ENCODE data around the gene KCNH2. TPM values are rescaled to one million over a fixed set of nuclear protein-coding genes. Genes with fewer than 3 reads are reported as not detected.
"Not testable (repeated sequence)": the region's sequence is repeated elsewhere in the genome, so short reads cannot be mapped to it uniquely, and the experiment has no call there.

KCNH2 gene
- total RNA-seq, result 1.2 and 2.3 TPM in 2 replicates

GRCh38 chr7:150978126-150978789, at the start of gene KCNH2:
TSS of gene KCNH2 (minus strand) at chr7:150978321. CDS start at chr7:150977913, 408 bp downstream.
- DNase-seq (ENCODE audit: low read depth), result no peak

DNA sequence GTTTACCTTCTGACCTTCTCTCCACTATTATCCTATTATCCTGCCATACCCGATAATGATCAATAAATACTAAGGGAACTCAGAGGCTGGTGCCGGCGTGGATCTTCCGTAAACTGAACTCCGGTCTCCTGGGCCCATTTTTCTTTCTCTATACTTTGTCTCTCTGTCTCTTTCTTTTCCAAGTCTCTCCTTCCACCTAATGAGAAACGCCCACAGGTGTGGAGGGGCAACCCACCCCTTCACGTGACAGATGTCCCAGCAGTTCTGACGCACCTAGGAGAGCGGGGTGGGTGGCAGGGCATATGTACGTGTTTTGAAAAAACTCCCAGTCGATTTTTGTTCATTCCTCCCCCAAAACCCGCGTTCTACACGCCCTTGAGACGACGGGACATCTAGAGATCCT, 49.6 kb upstream of the KCNH2 start:
- DNase-seq (ENCODE audit: low read depth), result not testable (repeated sequence)

DNA sequence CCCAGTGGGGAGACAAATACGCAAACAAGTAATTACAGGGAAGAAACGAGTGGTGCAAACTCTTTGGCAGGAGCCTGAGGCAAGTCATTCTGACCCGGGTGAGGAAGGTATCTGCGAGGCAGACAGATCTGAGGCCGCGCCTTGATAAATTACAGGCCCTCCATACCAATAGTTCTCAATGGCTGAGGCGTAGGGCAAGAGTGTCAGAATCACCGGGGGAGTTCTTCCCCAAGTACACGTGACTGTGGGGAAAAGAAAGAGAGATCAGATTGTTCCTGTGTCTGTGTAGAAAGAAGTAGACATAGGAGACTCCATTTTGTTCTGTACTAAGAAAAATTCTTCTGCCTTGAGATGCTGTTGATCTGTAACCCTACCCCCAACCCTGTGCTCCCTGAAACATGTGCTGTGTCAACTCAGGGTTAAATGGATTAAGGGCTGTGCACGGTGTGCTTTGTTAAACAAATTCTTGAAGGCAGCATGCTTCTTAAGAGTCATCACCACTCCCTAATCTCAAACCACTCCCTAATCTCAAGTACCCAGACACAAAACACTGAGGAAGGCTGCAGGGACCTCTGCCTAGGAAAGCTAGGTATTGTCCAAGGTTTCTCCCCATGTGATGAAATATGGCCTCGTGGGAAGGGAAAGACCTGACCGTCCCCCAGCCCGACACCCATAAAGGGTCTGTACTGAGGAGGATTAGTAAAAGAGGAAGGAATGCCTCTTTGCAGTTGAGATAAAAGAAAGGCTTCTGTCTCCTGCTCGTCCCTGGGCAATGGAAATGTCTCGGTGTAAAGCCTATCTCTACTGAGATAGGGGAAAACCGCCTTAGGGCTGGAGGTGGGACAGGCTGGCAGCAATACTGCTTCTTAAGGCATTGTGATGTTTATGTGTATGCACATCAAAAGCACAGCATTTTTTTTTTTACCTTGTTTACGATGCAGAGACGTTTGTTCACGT, 48.9 kb upstream of the KCNH2 start:
- not testable (repeated sequence) for DNase-seq (ENCODE audit: low read depth)

DNA sequence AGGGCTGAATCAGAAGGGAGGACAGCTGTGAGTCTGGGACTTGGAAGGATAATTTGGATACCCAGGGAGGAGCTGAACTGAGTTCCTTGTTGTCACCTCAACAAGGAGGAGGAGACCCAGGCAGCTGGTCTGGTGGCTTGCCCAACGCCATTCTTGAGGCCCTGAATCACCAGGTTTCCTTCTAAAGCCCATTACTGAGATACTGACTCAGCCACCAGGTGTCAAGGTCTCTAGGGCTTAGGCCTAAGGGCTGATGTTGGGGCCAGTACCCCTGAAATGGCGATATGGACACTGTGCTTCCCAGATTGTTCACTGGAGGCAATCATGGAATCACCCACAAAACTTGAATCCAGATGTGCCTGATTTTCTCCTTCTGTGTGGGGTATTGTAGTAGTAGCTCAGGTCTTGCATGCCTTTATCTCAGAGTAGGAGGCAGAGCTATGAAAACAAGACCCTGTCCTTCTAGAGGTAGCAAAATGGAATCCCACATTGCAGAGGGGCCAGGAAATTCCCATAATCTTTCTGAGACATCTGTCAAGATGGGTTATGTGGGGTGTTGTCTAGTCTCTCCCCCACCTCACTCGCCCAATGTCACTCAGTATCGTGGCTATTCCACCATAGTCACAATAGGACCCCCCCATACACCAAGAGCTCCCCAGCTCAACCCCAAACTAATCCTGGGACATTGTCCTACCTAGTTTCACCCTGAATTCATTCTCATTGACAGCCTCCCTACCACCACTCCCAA, 48.0 kb upstream of the KCNH2 start:
- DNase-seq (ENCODE audit: low read depth), result peak; percentile 41

DNA sequence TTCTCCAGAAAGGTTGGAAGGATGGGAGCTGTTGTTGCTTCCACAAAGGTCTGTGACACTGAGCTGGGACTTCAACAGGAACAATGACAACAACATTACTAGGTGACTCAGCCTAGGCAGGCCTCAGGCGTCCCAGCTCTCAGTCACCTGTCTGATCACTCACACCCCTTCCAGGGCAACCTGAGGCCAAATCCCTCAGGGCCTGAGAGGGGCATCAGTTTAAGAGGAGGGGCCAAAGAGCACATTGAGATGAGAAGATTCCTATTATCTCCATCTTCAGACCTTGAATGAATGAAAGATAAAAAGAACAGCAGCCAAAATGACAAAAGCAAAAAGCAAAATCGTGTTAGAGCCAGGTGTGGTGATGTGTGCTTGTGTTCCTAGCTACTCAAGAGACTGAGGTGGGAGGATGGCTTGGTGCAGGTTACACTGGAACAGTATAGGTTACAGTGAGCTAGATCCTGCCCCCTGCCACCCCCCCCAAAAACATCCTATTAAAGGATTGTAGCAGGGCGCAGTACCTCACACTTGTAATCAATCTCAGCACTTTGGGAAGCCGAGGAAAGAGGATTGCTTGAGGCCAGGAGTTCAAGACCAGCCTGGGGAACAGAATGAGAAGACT, 46.4 kb upstream of the KCNH2 start, which contains the start of gene ATG9B:
Gene ATG9B, minus strand, starts transcription at position 60 of the 622 bp plus-strand sequence. CDS start 71 bp downstream, outside the sequence.
- DNase-seq (ENCODE audit: low read depth), result peak; percentile 27

GRCh38 chr7:151023232-151023631, 45.1 kb upstream of the KCNH2 start:
- no peak for DNase-seq (ENCODE audit: low read depth)

DNA sequence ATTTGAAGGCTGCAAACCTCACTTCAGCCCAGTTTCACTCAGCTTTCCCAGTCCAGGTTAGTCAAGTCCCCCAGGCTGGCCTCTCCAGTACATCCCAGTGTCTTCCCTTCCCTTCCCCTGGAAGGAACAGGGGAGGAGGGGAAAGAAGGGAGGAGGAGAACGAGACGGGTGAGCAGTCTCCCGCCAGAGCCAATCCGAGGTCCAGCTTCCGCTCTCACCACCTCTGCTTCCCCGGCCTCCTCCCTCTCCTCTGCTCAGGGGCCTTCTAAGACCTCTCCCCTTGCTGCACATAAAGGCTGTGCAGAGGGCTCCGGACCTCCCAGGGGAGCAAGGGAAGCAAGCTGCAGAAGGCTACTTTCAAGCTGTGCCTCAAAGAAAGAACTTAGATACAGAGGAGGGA, 42.1 kb upstream of the KCNH2 start:
- no peak for DNase-seq (ENCODE audit: low read depth)

DNA sequence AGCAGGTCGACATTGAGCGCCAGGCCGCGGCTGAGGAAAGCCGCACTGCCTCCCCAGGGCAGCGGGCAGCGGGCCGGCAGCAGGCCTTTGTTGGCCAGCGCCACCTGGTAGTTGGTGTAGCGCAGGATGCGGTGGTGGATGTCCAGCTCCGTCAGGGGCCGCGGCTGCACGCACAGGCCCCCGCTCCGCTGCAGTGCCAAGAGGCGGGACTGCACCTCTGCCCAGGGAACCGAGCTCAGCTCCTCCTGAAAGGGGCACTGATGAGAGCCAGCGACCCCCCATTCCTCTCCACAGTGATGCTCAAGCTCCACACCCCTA, 41.0 kb upstream of the KCNH2 start:
- DNase-seq (ENCODE audit: low read depth), result no peak

DNA sequence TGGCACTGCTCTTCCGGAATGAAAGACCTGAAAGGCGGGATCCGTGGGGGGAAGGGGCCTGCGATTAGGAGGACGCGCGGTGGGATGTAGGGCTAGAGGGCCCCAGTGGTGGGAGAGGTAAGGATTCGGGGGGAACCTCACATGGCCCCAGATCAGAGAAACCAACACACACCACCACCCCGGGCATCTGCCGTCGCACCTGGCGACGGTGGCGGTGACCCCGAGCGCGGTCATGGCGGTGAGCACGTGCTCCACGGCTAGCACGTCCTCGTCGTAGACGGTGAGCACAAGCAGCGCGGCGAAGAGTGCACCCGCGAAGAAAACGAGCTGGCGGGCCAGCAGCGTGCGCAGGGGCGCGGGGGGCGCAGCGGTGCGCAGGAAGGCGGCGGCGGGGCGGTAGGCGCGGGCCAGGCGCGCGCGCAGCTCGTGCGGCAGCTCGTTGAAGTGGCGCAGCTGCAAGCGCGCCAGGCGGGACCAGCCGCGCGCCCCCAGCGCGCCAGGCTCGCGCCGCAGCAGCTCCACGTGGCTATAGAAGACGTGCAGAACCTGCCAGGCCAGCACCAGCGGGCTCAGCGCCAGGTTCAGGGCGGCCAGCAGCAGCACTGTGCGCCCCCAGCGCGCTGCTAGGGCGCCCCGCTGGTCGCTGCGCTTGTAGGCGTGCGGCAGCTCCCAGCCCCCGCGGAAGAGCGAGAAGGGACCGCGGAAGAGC, 40.5 kb upstream of the KCNH2 start:
- DNase-seq (ENCODE audit: low read depth), result no peak

- no peak for DNase-seq (ENCODE audit: low read depth)
Measured at GRCh38 chr7:151017953-151018420, 39.9 kb upstream of the KCNH2 start.

DNA sequence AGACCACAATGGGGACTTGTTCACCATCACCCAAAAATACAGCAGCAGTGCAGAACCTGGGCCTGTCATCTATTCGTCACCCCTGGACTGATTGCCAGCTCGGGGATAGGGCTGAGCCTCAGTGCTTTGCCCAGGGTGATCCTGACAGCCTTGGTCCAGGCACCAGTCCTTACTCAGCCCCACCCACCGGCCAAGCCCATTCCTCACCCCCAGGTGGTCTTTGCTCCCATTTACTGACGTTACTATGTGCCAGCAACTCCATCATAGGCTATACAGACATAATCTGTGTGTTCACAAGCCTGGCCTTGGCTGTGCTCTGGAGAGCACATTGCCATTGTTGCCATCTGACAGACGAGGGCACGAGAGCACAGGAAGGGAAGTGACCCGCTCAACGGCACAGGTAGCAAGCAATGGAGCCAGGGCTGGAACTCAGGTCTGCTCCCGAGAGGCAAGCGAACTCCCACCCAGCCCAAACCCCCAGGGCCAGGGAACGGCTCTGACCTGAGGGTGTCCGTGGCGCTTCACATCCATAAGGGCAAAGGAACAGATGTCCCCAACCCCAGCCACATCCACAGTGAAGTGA, 39.3 kb upstream of the KCNH2 start:
- no peak for DNase-seq (ENCODE audit: low read depth)

- no peak for DNase-seq (ENCODE audit: low read depth)
Measured at GRCh38 chr7:151016942-151017341, 38.8 kb upstream of the KCNH2 start.

- DNase-seq (ENCODE audit: low read depth), result no peak
Measured at GRCh38 chr7:151016505-151016904, 38.4 kb upstream of the KCNH2 start.

DNA sequence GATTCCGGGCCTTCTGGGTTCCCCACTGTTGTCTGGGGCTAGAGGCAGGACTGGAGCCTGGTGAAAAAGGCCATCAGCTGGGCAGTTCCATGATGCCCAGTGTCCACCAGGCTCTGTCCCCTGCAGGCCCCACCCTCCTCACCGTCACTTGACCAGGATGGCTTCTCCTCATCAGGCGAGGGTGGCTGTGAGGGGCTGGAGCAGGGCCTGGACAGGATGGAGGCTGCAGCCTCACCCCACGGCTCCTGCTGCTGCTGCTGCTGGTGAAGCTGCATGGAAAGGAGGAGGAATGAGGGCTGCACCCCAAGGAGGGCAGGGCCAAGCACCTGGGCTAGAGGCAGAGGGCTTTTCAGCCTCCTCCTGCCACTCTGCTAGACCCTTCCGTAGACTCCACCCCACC, 37.8 kb upstream of the KCNH2 start:
- DNase-seq (ENCODE audit: low read depth), result no peak

GRCh38 chr7:151014950-151015349, 36.8 kb upstream of the KCNH2 start:
- no peak for DNase-seq (ENCODE audit: low read depth)

GRCh38 chr7:151013733-151014497, 35.8 kb upstream of the KCNH2 start:
- DNase-seq (ENCODE audit: low read depth), result peak; percentile 17

GRCh38 chr7:151013356-151013732, 35.2 kb upstream of the KCNH2 start:
- DNase-seq (ENCODE audit: low read depth), result no peak

DNA sequence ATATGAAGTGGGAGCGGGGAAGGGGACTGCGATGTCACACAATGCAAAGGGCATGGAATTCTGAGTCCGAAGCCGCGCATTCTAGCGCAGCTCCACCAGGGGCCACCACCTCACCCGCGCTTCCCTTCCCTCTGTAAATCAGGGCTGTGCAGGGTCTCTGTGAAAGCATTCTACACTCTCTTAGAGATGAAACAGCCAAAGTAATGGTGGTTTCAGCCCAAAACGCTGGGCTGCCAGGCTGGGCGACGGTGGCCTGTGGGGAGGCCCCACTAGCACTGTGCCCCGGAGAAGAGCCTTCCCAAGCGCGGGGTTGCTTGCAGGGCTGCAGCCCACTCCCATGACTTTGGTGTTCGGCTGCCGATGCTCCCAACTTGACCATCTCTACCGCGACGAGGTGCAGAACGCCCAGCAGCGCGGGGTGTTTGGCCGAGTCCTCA, 34.8 kb upstream of the KCNH2 start:
- DNase-seq (ENCODE audit: low read depth), result no peak

DNA sequence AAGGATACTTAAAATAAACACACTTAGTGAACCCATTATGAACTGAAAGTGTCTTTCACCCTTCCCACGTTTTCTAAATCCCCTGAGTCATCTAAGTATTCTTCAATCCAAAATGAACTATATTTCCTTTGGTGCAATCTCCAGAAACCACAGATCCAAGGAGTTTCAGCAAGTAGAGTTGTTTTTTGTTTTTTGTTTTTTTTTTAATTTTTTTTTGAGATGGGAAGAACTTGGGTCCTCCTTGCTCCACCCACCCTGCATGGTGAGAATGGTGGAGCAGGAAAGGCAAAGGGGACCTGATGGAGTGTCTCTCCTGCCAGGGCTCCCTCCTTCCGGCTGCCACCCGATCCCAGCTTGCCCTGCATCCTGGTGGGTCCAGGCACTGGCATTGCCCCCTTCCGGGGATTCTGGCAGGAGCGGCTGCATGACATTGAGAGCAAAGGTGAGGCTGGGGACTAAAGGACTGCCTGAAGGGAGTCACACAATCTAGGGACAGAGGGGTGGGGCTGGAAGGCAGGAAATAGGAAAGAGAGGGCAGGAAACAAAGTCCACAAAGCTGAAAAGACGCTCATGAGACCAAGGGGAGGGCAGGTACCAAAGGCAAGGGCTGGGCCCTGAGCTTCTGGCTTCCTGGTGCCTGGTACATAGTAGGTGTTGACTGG, 34.0 kb upstream of the KCNH2 start:
- DNase-seq (ENCODE audit: low read depth), result no peak

Data from renal cortical epithelial cell (primary cell).